GM12865 (cell line): ENCODE data around the gene DNAH6.

Experiments used
- DNase-seq: peaks from one replicate; pipeline ENCODE4 v3.0.0; 2010; ENCODE audit warnings: low read depth
- H3K4me3 ChIP-seq: 2 replicates; pipeline ENCODE4 v1.5.1; 2011; ENCODE audit warnings: mild to moderate bottlenecking, low read depth, low read length, control low read depth
- TF ChIP-seq, protein P1 (sequence below): IDR thresholded peaks from 2 replicates; pipeline ENCODE4 v1.5.1; 2011; ENCODE audit warnings: low read length, control low read depth, low read depth, inconsistent platforms; ENCODE audit not compliant: insufficient read depth; ENCODE audit errors: missing control alignments

DNAH6 gene

DNA sequence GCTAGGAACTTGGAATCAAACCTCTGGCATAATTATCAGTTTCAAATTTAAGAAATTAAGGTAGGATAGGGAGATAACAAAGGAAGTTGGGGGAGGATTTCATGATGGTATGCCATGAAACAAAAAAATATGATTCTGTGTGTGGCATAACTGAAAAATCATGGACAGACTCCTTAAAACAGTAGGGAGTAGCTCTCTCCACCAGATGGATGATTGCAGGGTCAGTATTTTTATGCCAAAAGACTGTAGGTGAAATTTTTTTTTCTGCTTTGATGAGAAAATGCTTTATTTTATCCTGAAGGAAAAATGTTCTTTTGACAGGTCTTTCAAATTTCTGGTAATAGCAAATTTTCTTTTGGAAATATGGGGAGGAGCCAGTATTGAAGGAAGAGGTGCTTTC lies 270.3 kb downstream of the DNAH6 start:
- H3K4me3 ChIP-seq: no peak overlapping the region
- no peak for DNase-seq
- TF ChIP-seq, protein P1, sequence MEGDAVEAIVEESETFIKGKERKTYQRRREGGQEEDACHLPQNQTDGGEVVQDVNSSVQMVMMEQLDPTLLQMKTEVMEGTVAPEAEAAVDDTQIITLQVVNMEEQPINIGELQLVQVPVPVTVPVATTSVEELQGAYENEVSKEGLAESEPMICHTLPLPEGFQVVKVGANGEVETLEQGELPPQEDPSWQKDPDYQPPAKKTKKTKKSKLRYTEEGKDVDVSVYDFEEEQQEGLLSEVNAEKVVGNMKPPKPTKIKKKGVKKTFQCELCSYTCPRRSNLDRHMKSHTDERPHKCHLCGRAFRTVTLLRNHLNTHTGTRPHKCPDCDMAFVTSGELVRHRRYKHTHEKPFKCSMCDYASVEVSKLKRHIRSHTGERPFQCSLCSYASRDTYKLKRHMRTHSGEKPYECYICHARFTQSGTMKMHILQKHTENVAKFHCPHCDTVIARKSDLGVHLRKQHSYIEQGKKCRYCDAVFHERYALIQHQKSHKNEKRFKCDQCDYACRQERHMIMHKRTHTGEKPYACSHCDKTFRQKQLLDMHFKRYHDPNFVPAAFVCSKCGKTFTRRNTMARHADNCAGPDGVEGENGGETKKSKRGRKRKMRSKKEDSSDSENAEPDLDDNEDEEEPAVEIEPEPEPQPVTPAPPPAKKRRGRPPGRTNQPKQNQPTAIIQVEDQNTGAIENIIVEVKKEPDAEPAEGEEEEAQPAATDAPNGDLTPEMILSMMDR: no peak

DNA sequence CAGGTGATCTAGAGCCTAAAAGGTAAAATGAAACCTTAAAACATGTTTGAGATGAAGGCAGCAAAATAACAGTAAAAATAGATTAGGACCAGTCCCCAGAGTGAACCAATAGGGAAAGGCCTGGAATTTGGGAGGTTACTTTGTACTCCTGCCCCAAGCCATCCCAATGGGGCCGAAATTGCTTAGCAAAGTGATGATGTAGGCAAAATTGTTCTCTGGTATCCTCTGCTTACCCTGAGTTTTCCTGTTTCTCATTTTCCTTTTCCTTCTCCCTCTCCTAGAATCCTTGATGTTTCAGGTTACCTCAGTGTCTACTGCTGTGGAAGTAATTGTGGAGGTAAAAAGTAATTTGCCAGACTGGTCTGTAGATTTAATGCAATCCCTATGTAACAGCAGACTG lies 271.7 kb downstream of the DNAH6 start:
- TF ChIP-seq, protein P1: no peak
- DNase-seq: no peak

DNA sequence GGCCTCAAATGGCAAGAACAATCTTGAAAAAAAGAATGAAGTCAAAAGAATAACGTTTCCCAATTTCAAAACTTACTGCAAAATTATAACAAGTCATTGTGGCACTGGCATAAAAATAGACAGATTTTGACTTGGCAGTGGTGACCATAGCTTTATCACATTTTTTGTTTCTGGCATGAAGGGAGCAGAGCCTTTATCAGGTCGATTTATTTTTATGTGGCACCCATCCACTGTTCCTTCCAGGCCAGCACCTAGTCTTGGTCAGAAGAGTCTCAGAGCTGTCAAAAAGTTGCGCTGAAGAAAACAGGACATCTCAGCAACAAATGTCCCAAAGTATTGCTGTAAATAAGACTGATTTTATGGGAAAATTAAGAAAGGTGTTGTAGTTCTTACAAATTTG lies 272.2 kb downstream of the DNAH6 start:
- TF ChIP-seq, protein P1: no peak
- no peak for DNase-seq
- no peak overlapping the region for H3K4me3 ChIP-seq

More for the DNA sequence above, 271.7 kb downstream of the DNAH6 start:
- no peak overlapping the region for H3K4me3 ChIP-seq

DNA sequence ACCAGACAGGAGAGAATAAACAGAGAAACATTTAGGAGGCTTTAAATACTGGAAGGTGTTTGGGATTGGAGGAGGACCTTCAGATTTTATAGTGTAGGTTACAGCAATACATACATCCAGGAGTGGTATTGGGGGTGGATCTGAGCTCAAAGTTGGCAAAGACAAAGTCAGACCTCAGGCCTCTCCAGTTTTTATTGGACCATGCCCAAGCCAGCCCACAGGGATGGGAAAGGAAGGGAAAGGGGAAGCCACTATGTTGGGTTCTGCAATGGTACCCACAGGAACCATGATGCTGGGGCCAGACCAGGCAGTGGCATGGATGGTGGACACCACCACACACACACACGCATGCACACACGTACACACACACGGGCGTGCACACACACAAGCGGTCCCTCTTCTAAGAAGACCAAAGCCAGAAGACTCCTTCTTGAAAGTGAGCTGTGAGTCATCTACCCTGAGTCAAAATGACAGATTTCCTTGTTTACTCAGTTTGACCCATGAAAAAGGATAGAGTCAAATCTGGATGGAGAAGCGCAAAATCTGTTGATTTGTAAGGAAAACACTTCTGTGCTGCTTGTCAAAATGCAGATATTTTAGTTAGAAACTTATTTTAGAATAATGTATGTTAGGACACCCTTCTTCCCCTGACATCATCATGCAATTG lies 276.7 kb downstream of the DNAH6 start:
- DNase-seq: no peak
- TF ChIP-seq, protein P1: no peak

DNA sequence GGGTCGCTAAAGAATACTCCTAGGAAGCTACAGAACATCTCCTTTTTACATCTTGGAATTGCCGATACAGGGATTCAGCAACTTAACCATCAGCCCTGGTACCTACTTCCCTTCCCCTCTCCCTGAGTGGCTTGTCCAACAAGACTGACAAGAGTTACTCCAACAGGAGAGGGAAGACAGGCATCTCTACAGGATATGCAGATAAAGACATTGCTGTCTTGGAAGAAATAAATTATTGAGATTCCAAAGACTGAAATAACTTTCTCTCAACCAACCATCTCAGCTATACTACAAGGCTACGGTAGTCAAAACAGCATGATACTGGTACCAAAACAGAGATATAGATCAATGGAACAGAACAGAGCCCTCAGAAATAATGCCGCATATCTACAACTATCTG lies 277.3 kb downstream of the DNAH6 start:
- TF ChIP-seq, protein P1: no peak
- no peak overlapping the region for H3K4me3 ChIP-seq
- no peak for DNase-seq

More for the DNA sequence above, 276.7 kb downstream of the DNAH6 start:
- H3K4me3 ChIP-seq: no peak overlapping the region

DNA sequence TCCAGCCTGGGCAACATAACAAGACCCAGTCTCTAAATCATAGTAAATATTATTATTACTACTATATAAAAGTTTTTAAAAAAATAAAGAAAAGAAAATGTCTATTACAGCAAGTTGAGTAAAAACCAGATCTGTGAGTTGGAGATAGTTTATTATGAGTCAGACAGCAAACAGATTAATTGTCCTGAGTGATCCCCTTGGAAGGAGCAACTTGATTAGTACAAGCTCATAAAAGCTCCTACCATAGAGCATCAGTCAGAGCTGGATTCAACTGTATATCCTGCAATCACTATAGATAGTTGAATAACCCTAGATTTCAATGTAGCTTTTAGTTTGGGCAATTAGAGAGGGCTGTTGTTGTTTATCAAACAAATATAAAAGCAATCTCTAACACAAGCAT lies 280.5 kb downstream of the DNAH6 start:
- H3K4me3 ChIP-seq: no peak overlapping the region
- TF ChIP-seq, protein P1: no peak
- no peak for DNase-seq

DNA sequence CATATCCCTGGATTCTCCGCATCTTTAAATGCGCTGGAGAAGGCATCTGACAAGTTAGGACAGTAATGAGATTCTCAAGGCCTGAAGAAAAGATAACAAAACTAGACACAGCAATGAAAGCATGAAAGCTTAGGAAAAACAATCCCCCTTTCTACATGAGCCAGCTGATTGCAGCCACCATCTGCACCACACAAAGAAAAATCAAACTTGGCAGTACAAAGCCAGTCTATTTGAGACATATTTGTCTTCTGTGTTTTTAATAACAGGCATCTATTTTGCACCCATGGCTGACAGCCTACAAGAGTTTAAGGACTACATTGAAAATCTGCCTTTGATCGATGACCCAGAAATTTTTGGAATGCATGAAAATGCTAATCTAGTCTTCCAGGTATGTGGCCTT lies 281.0 kb downstream of the DNAH6 start:
- no peak overlapping the region for H3K4me3 ChIP-seq
- no peak for DNase-seq
- TF ChIP-seq, protein P1: no peak
